ENCODE results near the gene CPSF7.

DNA sequence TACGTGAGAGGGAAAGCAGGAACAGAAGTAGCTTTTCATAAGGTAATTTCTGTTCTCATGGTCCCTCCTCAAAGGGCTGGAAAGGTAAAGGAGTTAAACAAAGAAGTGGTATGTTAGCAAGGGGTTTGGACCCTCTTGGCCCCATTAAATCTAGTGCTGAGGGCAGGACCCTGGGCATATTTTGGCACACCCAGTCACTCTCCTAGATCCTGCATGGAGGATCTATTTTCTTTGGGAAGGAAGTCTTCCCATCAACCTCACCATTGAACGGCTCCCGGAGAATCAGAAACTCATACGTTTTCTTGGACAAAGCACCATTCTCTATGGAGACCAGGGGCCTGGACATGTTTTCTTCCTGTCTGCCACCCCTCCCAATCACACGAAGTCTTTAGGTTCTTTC, 25.7 kb downstream of the CPSF7 start:
- TF ChIP-seq, protein P1, sequence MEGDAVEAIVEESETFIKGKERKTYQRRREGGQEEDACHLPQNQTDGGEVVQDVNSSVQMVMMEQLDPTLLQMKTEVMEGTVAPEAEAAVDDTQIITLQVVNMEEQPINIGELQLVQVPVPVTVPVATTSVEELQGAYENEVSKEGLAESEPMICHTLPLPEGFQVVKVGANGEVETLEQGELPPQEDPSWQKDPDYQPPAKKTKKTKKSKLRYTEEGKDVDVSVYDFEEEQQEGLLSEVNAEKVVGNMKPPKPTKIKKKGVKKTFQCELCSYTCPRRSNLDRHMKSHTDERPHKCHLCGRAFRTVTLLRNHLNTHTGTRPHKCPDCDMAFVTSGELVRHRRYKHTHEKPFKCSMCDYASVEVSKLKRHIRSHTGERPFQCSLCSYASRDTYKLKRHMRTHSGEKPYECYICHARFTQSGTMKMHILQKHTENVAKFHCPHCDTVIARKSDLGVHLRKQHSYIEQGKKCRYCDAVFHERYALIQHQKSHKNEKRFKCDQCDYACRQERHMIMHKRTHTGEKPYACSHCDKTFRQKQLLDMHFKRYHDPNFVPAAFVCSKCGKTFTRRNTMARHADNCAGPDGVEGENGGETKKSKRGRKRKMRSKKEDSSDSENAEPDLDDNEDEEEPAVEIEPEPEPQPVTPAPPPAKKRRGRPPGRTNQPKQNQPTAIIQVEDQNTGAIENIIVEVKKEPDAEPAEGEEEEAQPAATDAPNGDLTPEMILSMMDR (IDR thresholded peaks at IDR 0.05), result no peak
- TF ChIP-seq POLR2A (IDR thresholded peaks at IDR 0.05), result no peak

Measured in transverse colon (tissue), 3 donors.